G401 (cell line): Measurements from ENCODE around the gene PCDHB2. TPM values are rescaled to one million over a fixed set of nuclear protein-coding genes. Genes with fewer than 3 reads are reported as not detected.
"Not testable (repeated sequence)": the region's sequence is repeated elsewhere in the genome, so short reads cannot be mapped to it uniquely, and the experiment has no call there.

Experiments
- DNase-seq: peaks from one replicate; pipeline ENCODE4 v3.0.0-alpha.2; 2015; ENCODE audit warnings: low spot score
- in situ Hi-C: cut with HindIII; loops from 2 replicates; pipeline ENCODE4 v1.10.0; 2016; ENCODE audit warnings: low sequenced_read_pairs, mixed read lengths
- total RNA-seq: library from RNA; depleted of rRNA; stranded (reverse); fragments of >200 nt; shearing (Covaris generic); gene quantifications from 2 replicates; pipeline ENCODE4 v1.2.3, GENCODE V29; 2014; rRNA removed

The PCDHB2 gene
- 11.6 and 17.6 TPM in 2 replicates for total RNA-seq

DNA sequence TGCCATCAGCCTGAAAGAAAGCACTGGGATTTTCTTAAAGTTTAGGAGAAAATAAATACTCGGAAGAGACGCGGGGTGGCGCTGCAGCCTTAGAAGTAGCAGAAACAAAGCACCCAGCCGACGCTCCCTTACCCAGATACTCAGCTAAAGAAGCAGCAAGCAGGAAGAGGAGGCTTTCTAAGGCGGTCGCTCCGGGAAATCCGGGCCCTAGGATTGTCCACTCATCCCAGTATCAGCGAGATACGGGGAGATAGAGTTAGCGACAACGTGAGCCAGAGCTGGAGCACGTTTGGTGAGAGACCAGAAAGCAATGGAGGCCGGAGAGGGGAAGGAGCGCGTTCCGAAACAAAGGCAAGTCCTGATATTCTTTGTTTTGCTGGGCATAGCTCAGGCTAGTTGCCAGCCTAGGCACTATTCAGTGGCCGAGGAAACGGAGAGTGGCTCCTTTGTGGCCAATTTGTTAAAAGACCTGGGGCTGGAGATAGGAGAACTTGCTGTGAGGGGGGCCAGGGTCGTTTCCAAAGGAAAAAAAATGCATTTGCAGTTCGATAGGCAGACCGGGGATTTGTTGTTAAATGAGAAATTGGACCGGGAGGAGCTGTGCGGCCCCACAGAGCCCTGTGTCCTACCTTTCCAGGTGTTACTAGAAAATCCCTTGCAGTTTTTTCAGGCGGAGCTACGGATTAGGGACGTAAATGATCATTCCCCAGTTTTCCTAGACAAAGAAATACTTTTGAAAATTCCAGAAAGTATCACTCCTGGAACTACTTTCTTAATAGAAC lies at the start of gene PCDHB2:
Gene PCDHB2 (plus strand): TSS at position 135 of the 782 bp plus-strand sequence. CDS start 176 bp downstream, at position 311.
- peak; percentile 78 for DNase-seq
- in situ Hi-C loops = no loop called here

DNA sequence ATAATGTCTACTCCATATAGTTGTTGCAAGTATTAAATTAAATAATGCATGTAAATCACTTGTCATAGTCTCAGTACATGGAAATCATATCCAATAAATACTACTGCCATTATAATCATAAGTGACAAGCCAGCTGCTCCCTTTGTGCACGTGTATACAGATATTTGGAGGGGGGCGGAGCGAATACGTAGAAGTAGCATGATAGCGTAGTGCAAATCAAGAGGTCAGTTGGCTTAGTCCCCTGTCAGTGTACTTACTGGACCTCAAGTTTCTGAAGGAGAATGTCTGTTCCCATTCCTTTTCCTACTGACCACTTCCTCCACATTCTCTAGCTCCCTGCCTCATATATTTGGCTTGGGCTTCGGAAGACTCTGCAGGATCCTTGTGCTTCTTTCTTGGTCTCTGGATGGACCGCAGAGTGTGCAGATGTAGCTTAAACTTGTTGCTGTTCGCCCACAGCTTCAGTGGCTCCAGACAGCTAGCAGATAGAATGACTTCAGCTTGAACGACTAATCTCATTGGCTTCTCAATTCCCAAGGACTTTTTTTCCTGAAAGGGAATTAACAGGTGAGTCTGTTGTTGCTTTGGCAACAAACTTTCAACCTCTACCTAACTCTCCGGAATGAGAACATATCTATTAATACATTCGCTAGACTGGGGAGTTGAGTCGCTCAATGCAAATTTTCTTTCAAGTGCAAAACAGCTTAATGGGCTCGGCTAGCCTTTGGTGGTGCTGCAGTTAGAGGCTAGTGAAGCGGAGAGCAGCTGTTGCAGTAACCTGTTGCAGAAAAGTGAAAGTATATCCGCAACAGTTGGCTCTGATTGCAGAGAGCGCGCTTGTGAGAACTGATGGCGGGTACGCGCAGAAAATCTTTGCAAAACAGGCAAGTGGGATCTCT lies 43.5 kb upstream of the PCDHB2 start, which contains the start of gene PCDHB1:
Gene PCDHB1 (plus strand): TSS at position 753 of the 899 bp plus-strand sequence. CDS start 97 bp downstream, at position 850.
- in situ Hi-C loops = no loop called here
- DNase-seq = no peak

DNA sequence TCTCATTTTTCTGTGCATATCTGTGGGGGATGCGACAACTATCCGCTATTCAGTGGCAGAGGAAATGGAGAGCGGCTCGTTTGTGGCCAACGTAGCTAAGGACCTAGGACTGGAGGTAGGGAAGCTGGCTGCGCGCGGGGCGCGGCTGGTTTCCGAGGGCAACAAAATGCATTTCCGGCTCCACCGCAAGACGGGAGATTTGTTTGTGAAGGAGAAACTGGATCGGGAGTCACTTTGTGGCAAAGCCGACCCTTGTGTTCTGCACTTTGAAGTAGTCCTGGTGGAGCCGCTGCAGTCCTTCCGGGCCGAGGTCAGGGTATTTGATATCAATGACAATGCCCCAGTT lies 42.9 kb upstream of the PCDHB2 start:
- DNase-seq = no peak
- in situ Hi-C loops = no loop called here

DNA sequence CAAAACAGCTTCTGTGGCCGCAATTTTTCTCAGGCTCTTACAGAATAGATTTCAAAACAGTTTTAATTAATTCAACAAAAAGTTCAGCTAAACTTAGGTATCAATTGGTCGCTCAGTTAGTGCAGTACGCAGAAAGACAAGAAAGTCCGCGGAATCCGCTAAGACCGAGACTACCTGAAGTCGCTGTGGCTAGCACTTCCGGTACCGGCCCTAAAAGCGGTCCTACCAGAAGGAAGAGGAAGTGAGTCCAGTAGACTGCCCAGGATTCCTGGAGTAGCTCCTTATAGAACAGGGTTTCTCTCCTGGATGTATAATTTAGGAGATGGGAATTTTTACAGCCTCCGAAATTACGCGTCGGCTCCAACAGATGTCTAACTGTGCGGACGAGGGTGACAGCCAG lies 16.6 kb upstream of the PCDHB2 start:
- no peak for DNase-seq
- in situ Hi-C loops = no loop called here

DNA sequence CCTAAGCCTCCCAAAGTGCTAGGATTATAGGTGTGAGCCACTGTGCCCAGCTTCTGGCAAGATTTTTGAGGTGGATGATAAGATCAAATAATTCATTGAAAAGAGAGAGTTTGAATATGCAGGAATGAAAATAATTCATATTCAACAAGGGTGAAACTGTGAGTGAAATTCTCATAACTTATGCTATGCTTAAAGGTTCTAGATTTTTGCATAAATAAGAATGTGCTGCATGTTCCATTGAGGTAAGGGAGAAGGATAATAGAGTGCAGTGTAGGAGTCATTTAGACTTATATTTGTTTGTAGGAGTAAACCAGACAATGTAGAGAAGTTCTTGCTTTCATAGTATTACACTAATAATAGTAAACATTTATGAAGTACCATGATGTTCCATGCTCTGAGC lies 12.2 kb upstream of the PCDHB2 start:
- no peak for DNase-seq
- in situ Hi-C loops = no loop called here

DNA sequence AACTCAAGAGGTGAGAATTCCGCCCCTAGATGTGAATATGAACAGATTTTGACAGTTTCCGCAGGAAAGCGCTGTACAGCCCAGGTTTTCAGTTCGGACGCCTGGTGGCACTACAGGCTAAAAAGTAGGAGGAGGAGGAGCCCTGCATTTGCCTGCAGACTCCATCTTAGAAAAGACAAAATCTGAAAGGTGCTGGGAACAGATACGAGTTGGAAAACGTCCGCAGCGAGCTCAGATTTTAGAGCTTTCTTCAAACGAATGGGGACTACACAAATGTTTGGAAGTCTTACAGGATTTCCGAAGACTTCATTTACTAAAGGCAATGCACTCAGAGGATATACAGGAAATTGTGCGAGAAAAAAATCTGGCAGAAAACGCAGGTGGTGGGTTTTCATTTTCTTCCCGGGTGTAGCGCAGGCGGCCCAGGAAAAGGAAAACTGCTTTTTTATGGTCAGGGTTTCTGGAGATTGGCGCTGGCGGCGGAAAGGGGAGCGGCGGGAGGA lies 9.9 kb upstream of the PCDHB2 start:
- peak; percentile 45 for DNase-seq
- in situ Hi-C loops = no loop called here

DNA sequence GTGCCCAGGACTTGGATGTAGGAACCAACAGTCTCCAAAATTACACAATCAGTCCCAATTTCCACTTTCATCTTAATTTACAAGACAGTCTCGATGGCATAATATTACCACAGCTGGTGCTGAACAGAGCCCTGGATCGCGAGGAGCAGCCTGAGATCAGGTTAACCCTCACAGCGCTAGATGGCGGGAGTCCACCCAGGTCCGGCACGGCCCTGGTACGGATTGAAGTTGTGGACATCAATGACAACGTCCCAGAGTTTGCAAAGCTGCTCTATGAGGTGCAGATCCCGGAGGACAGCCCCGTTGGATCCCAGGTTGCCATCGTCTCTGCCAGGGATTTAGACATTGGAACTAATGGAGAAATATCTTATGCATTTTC lies 837 bp downstream of the PCDHB2 start:
- no peak for DNase-seq
- in situ Hi-C loops = no loop called here

DNA sequence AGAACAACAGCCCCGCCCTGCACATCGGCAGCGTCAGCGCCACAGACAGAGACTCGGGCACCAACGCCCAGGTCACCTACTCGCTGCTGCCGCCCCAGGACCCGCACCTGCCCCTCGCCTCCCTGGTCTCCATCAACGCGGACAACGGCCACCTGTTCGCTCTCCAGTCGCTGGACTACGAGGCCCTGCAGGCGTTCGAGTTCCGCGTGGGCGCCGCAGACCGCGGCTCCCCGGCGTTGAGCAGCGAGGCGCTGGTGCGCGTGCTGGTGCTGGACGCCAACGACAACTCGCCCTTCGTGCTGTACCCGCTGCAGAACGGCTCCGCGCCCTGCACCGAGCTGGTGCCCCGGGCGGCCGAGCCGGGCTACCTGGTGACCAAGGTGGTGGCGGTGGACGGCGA lies 1.8 kb downstream of the PCDHB2 start:
- DNase-seq, in situ Hi-C loops: not testable (repeated sequence)

DNA sequence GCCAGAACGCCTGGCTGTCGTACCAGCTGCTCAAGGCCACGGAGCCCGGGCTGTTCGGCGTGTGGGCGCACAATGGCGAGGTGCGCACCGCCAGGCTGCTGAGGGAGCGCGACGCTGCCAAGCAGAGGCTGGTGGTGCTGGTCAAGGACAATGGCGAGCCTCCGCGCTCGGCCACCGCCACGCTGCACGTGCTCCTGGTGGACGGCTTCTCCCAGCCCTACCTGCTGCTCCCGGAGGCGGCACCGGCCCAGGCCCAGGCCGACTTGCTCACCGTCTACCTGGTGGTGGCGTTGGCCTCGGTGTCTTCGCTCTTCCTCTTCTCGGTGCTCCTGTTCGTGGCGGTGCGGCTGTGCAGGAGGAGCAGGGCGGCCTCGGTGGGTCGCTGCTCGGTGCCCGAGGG lies 2.2 kb downstream of the PCDHB2 start:
- in situ Hi-C loops, DNase-seq: not testable (repeated sequence)

DNA sequence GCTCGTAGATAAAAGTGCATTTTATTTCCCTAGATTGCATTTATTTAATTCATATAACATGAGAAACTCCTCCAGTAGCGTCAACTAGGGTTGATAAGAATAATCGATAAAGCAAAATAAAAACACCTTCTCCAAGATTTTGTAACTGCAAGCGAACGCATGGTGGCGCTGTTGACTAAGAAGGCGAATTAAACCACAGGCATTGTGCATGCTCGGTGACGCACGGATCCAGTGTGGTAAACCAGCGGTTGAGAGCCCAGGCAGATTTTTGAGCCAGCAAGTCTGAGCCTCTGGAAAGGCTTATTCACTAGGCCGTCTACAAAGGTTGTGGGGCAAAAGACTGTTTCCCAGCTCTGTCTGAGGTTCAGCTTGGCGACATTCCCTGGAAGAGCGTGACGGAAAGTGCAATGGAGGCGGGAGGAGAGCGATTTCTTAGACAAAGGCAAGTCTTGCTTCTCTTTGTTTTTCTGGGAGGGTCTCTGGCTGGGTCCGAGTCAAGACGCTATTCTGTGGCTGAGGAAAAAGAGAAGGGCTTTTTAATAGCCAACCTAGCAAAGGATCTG lies 5.9 kb downstream of the PCDHB2 start, which contains the start of gene PCDHB3:
Gene PCDHB3 (plus strand): TSS at position 231 of the 563 bp plus-strand sequence. CDS start 177 bp downstream, at position 408.
- in situ Hi-C loops = no loop called here
- peak; percentile 48 for DNase-seq

DNA sequence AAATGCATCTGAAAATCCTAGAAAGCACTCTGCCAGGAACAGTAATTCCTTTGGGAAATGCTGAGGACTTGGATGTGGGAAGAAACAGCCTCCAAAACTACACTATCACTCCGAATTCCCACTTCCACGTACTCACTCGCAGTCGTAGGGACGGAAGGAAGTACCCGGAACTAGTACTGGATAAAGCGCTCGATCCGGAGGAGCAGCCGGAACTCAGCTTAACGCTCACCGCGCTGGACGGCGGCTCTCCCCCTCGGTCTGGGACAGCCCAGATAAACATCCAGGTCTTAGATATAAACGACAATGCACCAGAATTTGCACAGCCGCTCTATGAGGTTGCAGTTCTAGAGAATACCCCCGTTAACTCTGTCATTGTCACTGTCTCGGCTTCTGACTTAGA lies 6.6 kb downstream of the PCDHB2 start:
- in situ Hi-C loops = no loop called here
- no peak for DNase-seq

DNA sequence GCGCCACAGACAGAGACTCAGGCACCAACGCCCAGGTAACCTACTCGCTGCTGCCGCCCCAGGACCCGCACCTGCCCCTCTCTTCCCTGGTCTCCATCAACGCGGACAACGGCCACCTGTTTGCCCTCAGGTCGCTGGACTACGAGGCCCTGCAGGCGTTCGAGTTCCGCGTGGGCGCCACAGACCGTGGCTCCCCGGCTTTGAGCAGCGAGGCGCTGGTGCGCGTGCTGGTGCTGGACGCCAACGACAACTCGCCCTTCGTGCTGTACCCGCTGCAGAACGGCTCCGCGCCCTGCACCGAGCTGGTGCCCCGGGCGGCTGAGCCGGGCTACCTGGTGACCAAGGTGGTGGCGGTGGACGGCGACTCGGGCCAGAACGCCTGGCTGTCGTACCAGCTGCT lies 7.7 kb downstream of the PCDHB2 start:
- in situ Hi-C loops, DNase-seq: not testable (repeated sequence)

DNA sequence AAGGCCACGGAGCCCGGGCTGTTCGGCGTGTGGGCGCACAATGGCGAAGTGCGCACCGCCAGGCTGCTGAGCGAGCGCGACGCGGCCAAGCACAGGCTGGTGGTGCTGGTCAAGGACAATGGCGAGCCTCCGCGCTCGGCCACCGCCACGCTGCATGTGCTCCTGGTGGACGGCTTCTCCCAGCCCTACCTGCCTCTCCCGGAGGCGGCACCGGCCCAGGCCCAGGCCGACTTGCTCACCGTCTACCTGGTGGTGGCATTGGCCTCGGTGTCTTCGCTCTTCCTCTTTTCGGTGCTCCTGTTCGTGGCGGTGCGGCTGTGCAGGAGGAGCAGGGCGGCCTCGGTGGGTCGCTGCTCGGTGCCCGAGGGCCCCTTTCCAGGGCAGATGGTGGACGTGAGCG lies 8.1 kb downstream of the PCDHB2 start:
- DNase-seq, in situ Hi-C loops: not testable (repeated sequence)

DNA sequence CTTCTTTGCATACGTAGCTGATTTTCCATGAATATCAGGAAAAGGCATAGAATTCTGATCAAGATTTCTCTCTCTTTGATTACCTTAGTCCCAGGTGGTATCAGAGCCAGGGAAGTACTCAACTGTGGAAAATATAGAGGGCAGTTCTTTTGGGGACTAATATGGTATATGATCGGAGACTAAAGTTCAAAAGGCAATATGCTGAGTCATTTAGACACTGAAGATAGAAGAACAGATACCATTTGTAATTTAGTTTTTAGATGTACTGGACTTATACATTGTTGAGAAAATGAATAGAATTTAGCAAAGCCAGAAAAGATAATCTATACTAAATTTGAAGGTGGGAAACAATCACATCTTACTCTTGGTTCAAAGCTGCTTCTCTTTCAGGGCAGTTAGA lies 10.9 kb downstream of the PCDHB2 start:
- in situ Hi-C loops = no loop called here

DNA sequence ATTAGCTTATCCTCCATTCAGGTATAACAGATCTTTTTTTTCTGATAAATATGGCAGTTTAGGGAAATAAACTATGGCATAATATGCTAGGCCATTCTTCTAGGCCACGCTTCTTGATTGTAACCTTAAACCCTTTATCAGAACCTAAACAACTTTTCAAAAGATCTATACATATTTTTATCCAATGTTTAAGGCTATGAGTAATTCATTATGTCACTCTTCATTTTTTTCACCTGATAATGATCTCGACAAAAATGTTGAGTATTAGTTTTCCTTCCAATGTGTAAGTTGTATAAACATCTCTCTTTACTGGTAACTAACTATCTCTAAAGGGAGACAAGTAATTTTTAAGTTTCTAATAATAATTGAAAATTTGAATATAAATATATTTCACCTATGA lies 24.8 kb downstream of the PCDHB2 start:
- in situ Hi-C loops = no loop called here
- no peak for DNase-seq

More for the DNA sequence above, 10.9 kb downstream of the PCDHB2 start:
- no peak for DNase-seq

DNA sequence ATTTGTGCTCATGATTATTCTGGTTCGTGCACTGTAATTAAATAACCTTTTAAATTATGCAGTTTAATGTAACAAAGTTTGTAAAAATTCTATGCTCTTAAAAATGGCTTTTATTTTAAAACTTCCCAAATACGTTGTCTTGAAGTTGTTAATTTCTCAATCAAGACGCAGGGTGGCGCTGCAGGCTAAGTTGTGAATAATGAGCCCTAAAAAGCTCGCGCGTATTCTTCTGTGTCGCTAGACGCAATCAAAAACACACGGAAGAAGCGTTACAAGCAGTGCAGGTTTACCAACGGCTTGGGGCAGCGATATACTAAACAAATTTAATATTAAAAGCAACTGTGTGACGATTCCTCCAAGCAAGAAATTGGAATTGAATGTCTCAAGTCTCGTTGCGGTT lies 27.1 kb downstream of the PCDHB2 start, which contains the start of gene PCDHB4:
Gene PCDHB4 (plus strand): TSS at position 256 of the 400 bp plus-strand sequence. CDS start 181 bp downstream, outside the sequence.
- in situ Hi-C loops = no loop called here
- DNase-seq = peak; percentile 49

DNA sequence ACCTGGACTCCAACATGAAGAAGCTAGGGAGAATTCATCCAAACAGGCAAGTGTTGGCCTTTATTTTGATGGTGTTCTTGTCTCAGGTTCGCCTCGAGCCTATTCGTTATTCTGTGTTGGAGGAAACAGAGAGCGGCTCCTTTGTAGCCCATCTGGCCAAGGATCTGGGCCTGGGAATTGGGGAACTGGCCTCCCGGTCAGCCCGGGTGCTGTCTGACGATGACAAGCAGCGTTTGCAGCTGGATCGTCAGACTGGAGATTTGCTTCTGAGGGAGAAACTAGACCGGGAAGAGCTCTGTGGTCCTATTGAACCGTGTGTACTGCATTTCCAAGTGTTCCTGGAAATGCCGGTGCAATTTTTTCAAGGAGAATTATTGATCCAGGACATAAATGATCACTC lies 27.6 kb downstream of the PCDHB2 start:
- peak; percentile 17 for DNase-seq
- in situ Hi-C loops = no loop called here

DNA sequence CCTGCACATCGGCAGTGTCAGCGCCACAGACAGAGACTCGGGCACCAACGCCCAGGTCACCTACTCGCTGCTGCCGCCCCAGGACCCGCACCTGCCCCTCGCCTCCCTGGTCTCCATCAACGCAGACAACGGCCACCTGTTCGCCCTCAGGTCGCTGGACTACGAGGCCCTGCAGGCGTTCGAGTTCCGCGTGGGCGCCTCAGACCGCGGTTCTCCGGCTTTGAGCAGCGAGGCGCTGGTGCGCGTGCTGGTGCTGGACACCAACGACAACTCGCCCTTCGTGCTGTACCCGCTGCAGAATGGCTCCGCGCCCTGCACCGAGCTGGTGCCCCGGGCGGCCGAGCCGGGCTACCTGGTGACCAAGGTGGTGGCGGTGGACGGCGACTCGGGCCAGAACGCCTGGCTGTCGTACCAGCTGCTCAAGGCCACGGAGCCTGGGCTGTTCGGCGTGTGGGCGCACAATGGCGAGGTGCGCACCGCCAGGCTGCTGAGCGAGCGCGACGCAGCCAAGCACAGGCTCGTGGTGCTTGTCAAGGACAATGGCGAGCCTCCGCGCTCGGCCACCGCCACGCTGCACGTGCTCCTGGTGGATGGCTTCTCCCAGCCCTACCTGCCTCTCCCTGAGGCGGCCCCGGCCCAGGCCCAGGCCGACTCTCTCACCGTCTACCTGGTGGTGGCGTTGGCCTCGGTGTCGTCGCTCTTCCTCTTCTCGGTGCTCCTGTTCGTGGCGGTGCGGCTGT lies 29.2 kb downstream of the PCDHB2 start:
- in situ Hi-C loops, DNase-seq: not testable (repeated sequence)

DNA sequence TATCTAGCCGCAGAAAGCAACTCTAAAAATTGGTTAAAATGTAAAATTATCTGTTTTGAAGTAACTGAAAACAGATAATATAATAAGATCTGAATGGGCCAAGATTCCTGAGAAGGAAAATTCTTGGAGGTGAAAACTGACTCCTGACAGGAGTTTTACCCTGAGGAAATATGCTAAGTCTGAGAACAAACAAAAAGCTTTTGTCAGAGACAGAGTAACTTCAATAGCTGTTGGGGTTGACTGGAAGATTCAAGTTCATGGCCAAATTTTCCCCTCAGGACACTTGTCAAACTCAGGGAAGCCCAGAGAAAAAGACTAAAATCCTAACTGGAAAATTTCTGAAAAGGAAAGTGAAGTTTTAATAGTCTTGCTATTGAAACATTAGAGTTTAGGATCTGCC lies 32.9 kb downstream of the PCDHB2 start:
- in situ Hi-C loops = no loop called here
- DNase-seq = no peak
